HG03571 (cell line): ENCODE measurements around the gene ARL15.

Experiments
- ATAC-seq: cut with Tn5 transposase; IDR thresholded peaks from one replicate; pipeline ENCODE4 v1.9.1; 2021; ENCODE audit not compliant: unreplicated experiment

Gene ARL15

GRCh38 chr5:53915120-53915519 is 395.3 kb downstream of the ARL15 start:
- ATAC-seq, result no peak

GRCh38 chr5:53913941-53914340 is 396.4 kb downstream of the ARL15 start:
- ATAC-seq, result no peak

DNA sequence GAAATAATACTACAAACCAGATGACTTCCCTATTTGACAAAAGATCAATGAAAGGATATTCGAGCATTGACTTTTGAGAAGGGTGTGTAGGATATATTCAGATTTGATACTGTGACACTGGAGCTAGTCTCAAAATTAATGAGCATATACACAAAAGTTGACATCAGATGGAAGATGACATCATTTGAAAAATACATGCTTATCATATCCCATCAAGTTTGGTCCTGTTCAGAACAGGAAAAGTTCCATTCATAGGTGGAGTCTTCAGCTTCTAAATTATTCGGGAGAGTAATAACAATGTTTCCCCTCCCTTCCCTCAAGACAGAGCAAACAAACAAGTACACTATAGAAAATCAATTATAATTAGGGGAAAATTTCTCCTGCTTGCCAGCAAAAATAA is 401.6 kb downstream of the ARL15 start:
- no peak for ATAC-seq

DNA sequence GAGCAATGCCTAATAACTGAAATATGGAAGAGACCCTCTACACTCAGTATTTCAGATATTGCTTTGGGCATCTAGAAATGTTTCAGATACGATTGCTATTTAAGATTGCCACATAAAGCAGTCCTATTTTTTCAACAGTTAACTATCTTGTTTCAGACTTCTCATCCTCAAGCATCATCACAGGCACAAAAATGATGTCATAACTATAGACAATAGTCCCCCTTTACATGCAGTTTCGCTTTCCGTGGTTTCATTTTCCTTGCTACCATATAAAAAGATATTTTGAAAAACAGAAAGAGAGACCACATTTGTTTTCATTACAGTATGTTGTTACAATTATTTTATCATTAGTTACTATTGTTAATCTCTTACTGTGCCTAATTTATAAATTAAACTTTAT is 402.5 kb downstream of the ARL15 start:
- ATAC-seq, result no peak

- ATAC-seq, result no peak
These were observed 403.6 kb downstream of the ARL15 start for GRCh38 chr5:53906736-53907135.

DNA sequence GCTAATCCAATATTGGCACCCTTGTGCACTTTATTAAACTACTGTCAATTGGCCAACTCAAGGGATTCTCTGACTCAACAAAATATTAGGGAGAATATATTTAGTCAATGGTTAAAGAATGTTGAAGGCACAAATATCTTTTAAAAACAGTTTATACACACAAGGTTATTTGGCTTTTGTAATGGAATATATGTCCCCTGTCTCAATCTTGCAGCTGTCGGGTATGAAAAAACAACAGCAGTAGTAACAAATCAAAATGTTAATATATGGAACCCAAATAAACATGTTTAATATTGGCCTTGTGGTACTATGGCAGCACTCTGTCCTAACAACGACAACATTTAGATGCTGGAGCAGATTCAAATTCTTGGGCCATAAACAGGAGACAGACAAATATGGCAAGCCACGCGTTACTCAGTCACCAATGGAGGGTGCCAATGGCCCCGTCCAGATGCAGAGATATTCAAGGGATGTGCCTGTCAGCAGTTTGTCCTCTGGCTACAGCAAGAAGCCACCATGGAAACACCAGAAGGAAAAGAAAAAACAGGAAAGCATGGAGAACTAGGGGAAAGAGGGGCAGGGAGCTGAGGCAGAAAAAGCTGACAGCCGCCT is 408.0 kb downstream of the ARL15 start:
- no peak for ATAC-seq

GRCh38 chr5:53900677-53901076 is 409.7 kb downstream of the ARL15 start:
- ATAC-seq, result no peak

DNA sequence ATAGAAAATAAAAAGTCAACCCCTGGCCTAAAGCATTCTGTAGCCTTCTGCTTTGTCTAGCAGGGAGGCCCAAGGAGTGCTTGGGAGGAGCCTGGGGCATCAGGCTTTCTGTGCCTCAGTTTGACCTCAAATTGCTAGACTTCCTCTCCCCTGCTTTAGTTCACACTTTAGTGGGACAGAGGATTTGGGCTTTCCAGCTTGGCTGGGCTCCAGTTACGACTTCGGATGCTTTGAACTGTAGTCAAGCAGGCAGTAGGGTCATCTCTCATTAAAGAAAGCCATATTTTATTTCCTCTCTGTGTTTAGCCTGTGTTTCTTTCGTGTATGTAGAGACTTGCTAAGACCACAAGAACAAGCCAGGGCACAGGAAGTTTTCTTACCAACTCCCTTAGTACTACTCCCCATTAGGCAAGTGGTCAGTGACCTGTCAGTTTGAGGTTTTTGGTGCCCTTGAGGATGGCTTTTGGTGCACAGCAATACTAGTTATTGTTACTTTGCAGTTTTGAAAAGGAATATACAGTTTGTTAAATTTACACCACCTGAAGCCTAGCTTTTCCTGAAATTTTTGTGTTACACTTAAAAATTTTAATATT is 415.2 kb downstream of the ARL15 start:
- no peak for ATAC-seq

GRCh38 chr5:53893626-53894025 is 416.7 kb downstream of the ARL15 start:
- ATAC-seq, result no peak

- no peak for ATAC-seq
These were observed 418.1 kb downstream of the ARL15 start for GRCh38 chr5:53892224-53892623.

DNA sequence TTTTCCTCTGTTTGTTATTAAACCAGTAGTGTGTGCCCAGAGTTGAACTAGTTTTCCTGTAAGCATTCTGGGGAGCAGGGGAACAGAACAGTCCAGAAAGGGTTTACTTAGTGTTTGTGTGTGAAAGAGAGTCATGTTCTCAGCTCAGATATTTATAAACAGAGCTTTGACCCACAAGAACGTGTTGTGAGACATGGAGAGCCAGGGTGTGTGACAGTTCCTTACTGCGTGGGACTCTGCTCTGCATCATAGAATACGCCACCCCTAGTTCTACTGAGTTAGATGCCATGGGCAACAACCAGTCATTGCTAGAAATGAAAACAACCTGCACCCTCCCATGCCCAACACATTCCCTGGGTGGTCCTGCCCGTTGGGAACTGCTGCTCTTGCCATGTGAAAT is 419.2 kb downstream of the ARL15 start:
- ATAC-seq, result no peak

DNA sequence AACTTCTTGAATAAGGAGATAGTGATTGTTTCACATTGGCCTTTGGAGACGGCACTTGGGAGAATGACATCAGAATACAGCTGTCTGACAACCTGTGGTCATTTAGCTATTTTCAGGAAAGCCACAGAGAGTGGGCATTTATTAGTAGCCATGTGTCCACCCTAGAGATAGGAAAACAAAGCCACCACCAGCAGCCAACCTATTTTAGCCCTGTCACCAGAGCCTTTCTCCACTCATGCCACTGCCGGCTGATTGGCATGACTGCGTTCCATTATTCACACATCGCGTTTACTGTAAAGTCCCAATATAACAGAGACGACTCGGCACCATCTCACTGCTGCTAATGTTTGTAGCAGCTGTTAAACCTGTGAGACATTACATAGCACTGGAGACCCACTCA is 419.9 kb downstream of the ARL15 start:
- no peak for ATAC-seq

DNA sequence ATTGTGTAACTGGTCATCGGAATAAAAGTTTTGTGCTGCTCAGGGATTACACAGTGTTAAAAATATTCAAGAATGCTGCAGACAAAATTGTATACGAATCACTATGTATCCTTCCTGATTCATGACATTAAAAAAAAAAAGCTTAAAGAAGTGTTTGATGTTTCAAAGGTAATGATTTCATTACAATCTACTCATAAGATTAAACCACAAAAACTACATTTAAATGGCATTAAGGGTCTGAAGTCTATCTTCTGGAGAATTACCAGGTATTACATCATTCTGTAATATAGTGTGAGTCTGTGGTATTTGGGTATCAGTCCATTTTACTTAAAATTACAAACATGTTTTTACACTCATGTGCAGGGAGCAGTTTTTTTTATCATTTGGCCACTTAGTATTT is 425.5 kb downstream of the ARL15 start:
- no peak for ATAC-seq

DNA sequence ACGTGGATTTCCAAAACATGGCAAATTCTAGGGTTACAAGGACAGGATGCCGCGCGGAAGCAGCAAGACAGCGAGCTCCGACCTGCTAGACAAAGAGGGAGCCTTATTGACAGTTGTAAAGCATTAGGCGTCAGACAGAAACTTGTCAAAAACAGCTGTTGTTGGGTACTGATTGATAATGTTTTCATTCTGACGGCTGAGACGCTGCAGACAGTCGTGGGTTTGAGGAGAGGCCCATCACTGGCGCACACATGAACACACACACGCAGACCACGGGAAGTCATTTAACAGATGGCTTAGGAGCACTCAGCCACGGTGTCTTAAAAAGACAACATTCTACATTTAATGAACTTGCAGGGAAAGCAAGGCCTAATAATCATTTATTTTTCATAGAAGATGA is 426.0 kb downstream of the ARL15 start:
- ATAC-seq, result no peak

DNA sequence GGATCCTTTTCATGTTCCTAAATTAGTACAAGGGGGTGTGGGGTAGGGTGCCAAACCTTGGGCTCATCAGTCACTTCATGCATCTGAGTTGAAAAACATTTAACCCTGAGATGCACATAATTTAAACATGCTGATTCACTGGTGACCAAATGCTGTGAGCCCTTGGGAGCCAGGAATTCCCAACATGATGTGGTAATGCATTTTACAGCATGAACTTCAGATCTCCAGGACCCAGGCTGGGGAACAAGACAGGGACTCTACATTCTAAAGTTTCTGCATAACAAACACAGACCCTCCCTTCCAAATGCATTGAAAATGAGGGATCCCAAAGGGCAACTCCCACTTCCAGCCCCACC is 427.7 kb downstream of the ARL15 start:
- no peak for ATAC-seq

DNA sequence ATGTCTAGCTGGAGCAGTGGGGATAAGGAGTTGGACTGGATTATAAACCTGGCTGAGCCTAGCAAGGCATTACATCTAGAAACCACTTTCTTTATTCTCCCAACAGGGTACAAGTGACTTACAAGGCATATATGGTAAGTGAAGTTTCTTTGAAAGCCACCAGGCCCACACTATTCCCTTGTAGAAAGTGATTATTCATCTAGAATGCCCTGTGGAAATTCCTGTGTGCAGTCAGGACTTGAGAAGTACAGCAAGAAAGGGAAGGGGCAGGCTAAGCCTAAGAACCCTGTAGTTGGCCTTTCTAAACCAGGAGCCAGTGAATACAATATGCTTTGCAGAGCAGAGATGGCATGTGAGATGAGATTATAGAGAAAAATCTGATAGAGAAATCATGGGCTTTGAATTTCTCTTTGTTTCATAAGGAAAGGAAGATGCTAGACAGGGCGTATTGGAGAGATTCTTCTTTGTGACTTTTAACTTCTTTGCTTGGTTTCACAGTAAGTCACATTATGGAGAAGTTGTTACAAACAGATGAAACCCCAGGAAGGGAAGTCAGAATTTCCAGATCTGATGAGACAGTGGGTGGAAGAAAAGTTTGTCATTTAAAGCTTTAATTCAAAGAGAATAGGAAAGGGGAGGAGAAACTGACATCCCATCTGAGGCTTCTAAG is 428.2 kb downstream of the ARL15 start:
- ATAC-seq, result no peak

DNA sequence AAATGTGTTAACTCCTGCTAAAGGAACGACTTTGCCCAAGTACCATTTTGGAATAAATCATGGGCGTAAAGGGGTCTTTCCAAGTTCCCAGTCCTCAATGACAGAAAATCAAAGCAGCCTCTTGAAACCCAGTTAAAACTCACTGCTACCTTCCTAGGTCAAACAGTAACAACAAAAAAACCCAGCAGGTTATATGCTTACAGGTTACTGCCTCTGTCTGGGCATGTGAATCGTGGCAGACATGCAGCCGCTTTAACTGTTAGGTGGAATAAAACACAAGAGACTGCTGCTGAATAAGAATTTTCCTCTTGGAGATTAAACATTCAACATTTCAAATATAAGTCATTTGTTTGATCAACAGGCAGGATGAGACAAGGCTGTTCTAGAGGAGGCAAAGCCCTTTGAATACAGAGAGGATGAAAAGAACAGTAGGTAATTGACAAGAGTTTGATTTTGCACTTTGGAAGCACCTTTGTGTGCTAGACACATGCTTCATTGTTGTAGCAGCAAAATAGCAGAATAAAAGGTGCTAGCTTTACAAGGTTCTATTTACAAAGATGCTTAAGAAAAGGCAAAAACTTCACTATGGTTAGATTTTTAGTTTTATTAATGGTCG is 430.6 kb downstream of the ARL15 start:
- ATAC-seq, result no peak

DNA sequence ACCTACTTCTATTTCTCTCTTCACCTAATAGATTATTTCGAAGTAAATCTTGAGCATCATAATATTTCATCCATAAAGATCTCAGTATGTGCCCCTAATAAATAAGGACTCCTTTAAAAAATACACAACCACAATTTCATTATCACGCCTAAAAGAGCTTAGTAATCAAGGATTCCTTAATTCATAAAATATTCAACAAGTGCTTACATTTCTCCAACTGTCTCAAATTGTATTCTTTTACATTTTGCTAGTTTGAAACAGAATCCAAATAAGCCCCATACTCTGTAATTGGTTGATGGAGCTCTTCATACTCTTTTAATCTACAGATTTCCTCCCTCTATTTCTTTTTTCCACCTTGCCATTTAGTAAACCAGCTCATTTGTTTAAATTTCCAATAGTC is 432.4 kb downstream of the ARL15 start:
- ATAC-seq, result no peak

DNA sequence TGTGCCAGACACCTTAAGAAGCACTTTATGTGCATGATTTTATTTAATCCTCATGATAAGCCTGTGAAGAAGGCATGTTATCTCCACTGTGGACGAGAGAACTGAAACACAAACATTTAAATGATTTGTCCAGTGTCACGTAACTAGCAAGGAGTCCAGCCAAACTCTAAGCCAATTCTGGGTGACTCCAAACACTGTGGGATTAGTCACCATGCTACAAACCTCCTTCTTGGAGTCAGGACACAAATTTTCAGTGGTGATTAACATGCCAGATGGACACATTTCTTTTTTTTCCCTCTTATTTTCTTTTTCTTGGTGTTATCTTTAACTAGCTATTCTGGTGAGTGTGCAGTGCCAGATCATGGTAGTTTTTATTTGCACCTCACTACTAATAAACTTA is 433.1 kb downstream of the ARL15 start:
- ATAC-seq, result no peak

DNA sequence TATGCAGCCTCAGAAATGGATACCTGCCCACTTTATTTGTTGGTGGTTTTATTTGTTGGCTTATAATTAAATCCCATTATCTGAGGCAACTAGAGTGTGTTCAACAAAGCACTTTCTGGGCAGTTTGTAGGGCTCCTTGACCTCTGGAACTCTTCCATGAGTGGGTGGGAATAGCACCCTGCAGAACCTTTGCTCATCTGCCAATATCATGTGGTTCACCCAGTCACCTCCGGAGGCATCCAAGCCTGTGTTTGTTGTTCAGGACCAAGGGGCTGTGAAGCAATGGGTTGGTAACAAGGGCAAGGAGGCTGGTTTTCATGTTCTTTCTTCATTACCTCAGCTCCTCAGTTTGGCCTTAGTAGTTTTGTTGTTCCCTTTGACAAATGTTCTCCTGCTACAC is 436.0 kb downstream of the ARL15 start:
- ATAC-seq, result no peak

DNA sequence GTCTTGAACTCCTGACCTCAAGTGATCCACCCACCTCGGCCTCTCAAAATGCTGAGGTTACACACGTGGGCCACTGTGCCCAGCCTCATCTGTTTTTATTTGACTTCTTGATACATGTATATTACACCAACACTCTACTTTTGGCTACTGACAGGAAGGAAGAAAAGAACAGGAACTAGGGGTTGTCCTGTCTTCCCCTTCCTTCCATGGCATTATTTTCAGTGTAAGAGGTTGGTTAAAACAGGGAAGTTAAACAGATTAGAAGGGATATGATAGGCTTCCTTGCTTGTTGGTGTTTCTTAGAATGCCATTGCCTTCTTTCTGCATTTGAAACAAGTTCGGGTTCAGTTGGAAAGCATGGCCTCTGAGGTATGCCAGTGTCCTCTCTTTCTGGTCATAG is 437.1 kb downstream of the ARL15 start:
- ATAC-seq, result no peak

DNA sequence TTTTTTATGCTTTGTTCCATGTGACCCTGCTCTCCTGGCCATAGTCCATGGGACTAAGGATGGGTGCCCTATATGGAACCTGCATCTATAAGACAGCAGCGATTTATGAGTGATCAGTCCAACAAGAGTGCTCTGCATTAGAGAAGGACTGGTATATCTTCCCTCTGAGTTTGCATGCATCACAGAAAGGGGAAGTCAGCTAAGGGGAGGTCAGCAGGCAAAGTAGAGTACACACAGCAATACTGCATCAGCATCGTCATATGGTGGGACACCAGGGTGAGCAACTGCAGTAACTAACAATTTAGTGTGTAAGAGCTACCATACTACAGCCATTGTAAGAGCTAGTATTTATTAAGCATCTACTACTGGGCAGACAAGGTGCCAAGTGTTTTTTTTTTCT is 438.6 kb downstream of the ARL15 start:
- no peak for ATAC-seq
